NOMO-1 (cell line): ENCODE measurements around the gene LRRC2.
"Not testable (repeated sequence)": the region's sequence is repeated elsewhere in the genome, so short reads cannot be mapped to it uniquely, and the experiment has no call there.

Experiments used
- DNase-seq, 2 experiments: peaks; one replicate each; lab custom pipeline; 2025; ENCODE audit not compliant: unreplicated experiment in 2 of 2; lab: John Stamatoyannopoulos, UW

The LRRC2 gene

DNA sequence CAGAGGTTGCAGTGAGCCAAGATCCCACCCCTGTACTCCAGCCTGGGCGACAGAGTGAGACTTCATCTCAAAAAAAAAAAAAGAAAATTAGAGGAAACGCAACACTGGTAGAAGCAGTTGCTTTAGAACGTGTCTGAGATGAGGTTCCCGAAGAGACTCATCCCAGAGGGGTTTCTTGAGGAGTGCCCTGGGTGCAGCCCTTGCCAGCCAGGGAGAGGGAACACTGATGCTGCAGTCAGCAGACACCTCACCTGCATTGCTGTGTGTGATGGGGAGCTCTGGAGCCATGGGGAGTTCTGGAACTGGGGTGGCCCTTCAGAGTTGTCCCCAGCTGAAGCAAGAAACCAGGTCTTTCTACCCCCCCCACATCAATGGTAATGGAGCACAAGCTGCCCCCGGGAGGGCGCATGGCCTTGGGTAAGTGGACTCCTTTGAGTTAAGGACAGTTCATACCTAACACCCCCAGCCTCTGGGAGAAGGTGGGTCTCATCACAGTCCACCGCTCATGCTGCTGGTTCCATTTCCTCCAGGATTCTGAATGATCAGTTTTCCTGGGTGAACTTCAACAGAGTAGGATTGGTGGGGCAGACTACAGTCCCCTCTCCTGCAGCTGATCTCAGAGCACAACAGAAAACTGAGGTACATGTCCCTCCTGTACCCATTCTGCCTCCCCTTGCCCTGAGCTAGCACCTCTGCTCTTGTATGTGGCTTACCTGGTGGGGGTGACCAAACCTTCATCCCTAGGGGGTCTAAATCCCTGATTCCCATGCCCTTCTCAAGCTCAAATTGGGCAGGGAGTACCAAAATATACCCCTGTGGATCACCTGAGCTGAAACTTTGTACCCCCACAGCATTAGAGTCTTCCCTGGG, 18.7 kb upstream of the LRRC2 start:
- DNase-seq, result no peak

DNA sequence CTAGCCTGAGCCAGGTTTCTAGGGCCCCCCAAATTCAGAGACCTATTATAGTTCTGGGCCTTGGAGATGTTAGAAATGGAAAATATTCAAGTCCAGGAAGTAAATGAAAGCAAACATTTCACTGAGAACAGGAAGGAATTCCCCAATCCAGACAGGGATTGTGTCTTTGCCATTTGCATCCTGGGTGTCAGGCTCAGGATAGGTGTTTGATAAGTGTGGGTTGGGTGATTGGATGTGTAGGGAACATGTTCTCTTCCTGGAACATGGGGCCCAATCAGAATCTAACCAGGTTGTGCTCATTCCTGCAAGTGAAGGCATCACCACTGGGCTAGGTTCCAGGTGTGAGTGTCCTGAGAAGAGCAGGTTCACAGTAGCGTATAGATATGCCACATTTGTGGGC, 14.6 kb upstream of the LRRC2 start:
- no peak for DNase-seq

DNA sequence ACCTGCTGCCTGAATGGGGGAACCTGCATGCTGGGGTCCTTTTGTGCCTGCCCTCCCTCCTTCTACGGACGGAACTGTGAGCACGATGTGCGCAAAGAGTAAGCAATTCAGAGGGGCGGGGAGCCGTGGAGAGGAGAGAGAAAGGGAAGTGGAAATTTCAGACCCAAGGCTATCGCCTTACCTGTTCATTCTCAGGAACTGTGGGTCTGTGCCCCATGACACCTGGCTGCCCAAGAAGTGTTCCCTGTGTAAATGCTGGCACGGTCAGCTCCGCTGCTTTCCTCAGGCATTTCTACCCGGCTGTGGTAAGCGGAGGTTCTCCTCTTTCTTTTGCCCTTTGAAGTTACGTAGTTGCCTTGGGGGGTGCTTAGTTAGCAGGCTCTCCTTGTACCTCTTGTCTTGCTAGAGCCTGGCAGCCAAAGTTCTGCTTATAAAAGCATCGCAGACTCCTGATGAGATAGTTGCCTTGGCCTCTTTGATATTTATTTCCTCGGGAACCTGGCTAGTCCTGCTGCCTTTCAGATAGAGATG, 13.7 kb upstream of the LRRC2 start:
- no peak for DNase-seq

DNA sequence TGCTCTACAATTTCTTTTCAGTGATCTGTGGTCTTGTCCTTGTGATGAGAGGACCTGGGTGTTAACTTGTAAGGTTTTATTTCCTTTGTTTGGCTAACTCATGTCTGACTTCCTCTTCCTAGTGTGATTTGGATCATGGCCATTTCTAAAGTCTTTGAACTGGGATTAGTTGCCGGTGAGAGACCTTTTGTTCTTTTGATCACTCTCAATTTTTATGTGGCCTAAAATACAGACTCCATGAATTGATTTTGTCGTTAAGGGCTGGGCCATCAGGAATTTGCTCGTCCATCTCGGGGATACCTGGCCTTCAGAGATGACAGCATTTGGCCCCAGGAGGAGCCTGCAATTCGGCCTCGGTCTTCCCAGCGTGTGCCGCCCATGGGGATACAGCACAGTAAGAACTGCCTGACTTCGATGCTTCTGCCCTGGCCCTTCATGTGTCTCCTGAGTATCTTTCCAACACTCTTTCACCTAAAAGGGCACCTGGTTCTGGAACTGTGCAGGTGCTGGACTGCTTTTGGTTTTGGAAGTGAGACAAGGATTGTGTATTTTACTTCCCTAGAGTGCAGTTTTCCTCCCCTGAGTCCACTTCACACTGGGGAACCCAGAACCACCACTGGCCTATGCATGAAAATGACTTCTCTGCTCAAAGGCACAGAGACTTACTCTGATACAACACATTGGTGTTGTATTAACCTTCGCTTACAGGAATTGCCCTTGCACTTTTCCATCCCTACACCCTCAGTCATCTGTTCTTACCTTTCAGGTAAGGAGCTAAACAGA, 13.1 kb upstream of the LRRC2 start:
- DNase-seq, result no peak

DNA sequence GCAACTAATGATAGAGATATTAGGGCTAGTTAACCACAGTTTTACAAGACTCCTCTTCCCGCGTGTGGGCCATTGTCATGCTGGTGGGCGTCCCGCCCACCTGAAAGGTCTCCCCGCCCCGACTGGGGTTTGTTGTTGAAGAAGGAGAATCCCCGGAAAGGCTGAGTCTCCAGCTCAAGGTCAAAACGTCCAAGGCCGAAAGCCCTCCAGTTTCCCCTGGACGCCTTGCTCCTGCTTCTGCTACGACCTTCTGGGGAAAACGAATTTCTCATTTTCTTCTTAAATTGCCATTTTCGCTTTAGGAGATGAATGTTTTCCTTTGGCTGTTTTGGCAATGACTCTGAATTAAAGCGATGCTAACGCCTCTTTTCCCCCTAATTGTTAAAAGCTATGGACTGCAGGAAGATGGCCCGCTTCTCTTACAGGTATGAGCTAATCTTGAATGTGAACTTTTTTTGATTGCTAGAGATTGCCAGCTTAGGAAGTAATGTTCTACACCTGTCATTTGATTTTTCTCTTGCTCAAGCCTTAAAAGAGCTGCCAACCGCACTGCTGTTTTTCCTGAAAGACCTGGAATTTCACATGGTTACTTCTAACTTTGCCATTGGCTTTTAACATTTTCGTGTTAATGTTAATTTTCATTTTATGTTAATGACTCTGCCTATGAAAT, 11.6 kb upstream of the LRRC2 start:
- not testable (repeated sequence) for DNase-seq

DNA sequence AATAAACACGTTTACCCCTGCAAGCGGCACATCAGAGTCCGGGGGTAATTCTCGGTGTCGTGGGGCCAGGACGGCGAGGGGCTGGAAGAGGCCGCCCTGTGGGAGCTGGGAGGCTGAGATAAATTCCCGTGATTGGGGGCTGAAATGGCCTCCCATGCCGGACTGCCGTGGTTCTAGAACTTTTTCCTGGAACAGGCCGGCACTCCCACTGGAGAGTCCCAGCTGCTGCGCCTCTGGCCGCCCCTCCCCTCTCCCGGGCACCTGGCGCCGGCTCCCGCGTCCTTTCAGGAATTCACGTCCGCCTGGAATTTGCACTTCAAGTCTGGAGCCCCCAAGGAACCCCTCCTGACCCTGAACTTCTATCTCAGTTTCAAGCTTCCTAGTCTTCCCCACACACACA, 10.8 kb upstream of the LRRC2 start:
- no peak for DNase-seq

DNA sequence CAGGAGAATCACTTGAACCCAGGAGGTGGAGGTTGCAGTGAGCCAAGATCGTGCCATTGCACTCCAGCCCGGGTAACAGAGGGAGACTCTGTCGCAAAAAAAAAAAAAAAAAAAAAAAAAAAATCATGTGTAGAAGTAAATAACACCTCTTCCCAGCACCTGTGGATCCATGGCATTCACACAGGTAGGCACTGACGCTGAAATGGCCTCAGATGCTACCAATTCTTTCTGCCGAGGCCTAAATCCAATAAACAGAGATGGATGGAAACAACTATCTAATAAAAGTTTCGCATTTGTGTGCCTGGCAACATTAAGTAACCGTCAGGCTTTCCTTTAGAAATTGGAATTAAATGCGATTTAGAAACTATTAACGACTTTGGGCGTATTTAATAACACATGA, 10.3 kb upstream of the LRRC2 start:
- DNase-seq, result no peak

DNA sequence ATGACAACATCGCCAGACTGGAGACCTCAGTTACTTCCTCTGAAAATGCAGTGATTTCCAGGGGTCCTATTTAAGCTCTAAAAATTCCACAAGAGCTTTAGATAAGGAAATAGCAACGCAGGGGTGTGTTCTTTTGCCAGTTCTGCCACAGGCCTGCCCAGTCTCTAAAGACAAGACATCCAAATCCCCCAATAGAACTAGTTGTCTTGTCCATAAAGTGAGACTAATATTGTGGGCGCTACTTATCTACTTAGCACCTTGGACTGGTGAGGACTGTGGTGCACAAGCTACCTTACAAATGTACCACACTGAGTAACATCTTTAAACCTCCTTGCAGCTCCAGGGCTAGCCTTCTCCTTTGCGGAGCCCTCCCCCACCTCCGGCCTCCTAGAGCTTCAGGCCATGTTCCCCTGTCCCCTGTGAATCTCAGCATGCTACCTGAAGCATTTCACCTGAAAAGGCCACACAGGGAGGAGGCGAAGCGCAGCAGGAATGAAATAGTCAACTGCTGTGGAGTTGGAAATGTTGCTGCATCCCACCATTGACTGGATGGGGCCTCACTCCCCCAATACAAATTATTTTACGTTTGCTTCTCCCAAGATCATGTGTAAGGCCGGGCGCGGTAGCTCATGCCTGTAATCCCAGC, 9.6 kb upstream of the LRRC2 start:
- DNase-seq, result no peak

DNA sequence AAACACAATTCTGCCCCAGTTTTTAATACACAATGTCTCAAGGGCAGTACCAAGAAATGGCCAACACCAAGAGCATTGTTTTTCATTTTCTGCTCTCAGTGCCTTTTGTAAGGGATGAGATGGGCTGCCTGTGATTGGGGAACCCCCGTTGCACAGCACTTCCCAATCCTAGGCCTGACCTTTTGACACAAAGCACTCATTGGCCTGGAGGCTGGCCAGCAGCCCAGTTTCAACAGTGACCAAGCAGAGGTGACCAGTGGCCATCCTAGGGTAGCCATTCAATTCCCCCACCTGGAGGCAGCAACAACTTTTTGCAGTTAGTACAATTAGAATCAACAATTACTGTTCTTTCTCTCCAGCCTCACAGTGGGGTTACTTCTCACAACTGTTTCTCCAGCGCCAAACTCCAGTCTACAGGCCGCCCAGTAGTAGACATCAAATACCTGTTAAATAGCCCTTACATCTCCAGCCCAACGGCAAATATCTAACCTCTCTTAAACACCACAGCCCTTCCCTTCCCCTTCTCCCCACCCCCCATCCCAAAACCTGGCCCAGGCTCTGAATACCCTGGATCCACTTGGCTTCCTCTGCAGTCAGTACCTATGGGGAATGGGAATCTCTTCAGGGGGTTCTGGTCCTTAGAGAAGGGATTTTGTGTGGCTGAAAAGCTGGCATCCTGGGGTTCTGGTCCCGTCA, 8.9 kb upstream of the LRRC2 start:
- no peak for DNase-seq

DNA sequence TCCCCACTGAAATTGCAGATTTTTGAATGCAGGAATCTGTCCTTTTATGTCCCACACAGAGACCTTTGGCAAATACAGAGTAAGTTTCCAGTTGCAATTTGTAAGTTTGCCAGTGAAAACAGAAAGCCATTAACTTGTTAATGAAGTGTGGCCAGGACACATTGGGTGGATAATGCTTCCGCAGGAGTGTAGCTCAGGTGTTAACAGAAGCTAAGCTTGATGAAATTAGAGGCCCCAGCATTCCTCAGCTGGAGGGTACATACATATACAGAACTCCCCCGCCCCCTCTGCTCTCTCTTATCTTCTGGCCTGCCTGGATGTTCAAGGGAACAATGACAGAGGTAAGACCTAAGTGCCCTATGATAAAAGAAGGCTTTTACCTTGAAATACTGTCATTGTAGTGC, 8.1 kb upstream of the LRRC2 start:
- no peak for DNase-seq

DNA sequence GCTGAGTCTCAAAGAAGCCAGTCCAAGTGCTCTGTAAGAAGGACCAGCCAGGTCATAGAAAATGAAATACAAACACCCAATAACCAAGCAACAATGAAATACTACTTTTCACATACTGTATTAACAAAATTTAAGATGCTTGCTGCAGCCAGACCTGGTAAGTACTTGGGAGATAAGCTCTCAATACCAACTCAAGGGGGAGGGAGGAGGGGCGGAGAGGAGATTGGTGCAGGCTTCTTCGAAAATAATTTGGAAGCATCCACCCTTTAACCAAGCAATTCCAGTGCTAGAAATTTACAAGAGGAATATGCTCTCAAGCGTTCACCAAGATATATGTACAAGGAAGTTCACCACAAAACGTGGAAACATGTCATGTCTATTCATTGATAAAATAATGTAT, 7.6 kb upstream of the LRRC2 start:
- DNase-seq, result no peak

DNA sequence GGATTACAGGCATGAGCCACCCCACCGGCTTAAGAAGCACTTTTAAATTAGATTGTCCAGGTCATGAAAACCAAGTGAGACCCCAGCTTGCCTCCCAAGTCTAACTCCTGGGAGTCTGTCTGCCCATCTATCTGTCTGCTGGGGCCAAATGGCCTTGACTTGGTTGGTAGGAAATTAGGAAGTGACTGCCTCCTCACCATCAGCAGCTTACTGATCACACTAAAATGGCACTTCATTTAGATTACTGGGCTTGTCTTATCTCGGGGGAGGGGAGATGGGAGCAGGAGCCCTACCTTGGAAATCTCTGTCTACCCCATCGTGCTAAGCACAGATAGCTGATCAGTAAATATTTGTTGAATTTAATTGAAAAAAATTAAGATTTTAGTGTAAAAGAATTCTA, 5.6 kb upstream of the LRRC2 start:
- no peak for DNase-seq

DNA sequence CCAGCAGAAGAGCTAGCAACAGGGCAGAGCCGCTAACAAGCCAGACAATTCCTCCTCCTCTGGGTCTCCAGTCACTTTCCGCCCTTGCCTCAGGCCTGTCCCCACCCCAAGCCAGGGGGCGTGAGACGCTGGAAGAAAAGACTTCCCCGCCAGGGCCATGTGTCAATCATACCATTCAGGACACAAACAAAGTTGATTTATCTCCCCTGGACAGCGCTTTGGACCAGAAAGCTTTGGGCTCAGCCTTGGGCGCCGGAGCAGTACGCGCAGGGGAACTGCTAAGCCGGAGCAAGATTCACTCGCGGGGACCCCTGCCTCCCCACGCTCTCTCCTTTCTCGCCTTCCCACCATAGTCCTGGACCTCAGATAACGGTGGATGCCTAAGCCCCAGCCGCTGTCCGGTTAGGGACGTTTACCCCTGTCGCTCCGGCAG, 479 bp downstream of the LRRC2 start:
- no peak for DNase-seq

DNA sequence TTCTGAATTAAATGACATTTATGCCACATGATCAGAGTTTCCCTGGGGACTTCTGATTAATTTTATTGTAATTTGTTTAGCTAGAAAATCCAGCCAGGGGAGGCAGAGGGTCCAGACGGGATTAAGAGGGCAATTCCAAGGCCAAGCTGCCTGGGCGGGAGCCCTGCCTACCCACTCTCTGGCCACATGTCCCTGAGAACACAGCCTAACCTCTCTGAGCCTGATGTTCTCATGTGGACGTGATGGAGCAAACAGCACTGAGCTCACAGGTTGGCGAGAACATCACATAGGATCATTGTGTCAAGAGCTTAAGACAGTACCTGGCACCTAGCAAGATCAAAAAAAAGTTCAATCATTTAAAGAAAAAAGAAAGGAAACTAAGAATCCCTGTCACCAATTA, 1.0 kb downstream of the LRRC2 start:
- no peak for DNase-seq

DNA sequence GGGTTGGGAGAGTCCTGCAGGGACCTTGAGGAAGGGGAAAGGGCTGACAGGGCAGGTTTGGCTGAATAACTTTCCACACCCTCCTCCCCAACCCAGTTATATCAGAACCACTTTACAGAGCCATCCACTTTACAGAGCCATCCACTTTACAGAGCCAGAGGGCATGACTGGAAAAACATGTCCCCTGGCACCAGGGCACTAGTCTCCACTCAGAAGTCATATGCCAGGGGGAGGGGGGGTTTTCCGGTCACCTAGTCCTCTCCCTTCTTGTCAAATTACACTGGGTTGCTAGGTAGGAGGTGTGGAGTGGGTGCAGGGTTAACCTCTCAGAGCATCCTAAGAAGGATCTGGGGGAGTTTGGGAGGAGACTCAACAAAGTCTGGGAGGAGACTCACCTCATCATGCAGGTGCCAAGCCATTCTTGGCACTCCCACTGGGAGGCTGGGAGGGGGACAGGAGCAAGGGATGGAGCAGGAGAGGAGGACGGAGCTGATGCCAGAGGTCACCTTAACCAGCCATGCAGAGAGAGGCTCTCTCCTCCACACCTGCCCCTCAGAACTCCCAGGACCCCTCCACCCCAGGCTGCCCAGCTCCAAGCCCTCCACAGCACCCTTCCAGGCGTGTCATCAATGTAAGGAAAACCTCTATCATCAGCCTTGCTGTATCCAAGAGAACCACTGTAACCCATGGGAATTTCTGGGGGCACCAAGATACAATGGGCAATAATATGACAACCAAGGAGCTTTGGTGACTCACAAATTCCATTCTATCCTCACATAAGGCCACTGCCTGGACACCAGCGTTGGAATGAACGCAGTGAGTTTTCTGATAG, 1.7 kb downstream of the LRRC2 start:
- DNase-seq, result no peak

DNA sequence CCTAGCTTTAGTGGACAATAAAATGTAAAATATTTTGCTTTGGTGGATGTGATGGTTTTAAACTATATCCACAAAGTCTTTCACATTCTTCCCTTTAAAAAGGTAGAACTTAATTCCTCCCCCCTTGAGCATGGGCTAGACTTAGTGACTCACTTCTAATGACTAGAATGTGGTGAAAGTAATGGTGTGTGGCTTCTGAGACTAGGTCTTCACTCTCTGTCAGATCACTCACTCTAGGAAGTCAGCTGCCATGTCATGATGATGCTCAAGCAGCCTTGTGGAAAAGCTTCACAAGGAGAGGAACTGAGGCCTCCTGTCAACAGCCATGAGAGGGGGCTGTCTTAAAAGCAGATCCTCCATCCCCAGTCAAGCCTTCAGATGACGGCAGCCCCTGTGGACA, 4.2 kb downstream of the LRRC2 start:
- no peak for DNase-seq

DNA sequence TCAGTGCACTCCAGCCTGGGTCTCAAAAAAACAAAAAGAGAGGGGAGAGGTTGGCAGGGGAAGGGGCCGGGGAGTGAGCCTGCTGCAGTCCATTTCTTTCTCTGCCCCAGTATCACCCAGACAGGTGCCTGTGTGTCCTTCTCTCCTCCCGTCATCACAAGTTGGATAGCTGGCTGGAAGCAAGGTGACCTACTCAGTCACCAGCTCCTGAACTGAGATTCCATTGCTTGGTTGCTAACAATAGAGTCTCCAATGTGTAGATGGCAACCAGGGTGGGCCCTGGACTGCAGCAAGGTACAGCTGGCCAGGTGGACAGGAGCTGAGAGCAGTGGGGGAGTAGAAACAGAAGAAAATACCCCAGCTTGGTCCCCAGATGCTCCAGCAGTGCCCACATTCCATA, 4.6 kb downstream of the LRRC2 start:
- DNase-seq, result no peak

DNA sequence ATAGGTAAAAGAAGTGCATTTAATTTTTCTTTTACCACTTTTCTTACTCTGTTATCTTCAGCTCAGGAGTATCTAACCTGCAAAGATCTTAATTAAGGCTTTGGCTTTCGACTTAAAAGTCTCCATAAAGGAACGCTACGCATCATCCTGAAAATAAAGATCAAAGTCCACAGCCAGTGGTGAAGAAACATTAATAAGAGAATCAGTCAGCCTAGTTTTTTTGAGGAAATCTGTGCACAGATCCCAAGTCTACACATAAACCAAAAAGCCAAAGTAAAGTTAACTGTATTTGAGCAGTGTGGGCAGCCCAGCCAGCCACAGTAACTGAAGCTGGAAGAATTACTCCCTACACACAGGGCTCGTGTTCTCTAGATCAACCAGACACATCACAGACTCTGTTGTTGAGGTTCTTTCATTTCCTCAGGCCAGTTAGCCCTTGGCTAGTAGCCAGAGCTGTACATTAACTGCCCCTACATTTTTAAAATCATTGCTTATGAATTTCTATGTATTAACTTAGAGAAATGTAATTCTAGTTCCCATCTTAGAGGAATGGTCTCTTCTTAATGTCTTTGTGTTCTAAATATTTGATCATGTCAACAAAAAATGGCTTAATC, 6.9 kb downstream of the LRRC2 start:
- no peak for DNase-seq
